GM13976 (cell line): ENCODE data around the gene LRP5.

Experiments
- DNase-seq: peaks from one replicate; pipeline ENCODE4 v3.0.0; 2012; ENCODE audit warnings: low spot score
- CTCF ChIP-seq: IDR thresholded peaks from 2 replicates; pipeline ENCODE4 v1.5.1; 2012; ENCODE audit warnings: borderline replicate concordance, mild to moderate bottlenecking; ENCODE audit not compliant: insufficient read depth; ENCODE audit errors: extremely low read depth, missing control alignments, control extremely low read depth
- in situ Hi-C: fragments of 300-500 bp; cut with MboI; formaldehyde crosslinking; loops from one replicate; pipeline ENCODE4 v1.12.0; 2022; ENCODE audit warnings: low sequenced_read_pairs, mixed read lengths, inconsistent platforms; ENCODE audit not compliant: unreplicated experiment

Gene LRP5

GRCh38 chr11:68300076-68300830 lies 12.1 kb upstream of the LRP5 start:
- in situ Hi-C loops = no loop called here
- no peak for TF ChIP-seq CTCF
- no peak for DNase-seq

GRCh38 chr11:68302256-68302655 lies 10.1 kb upstream of the LRP5 start:
- no peak for DNase-seq
- in situ Hi-C loops = no loop called here
- no peak for TF ChIP-seq CTCF

GRCh38 chr11:68302670-68303069 lies 9.7 kb upstream of the LRP5 start:
- no peak for DNase-seq
- no peak for TF ChIP-seq CTCF
- in situ Hi-C loops = no loop called here

GRCh38 chr11:68303083-68303482 lies 9.3 kb upstream of the LRP5 start:
- no peak for TF ChIP-seq CTCF
- no peak for DNase-seq

GRCh38 chr11:68303982-68304780 lies 8.2 kb upstream of the LRP5 start:
- no peak for TF ChIP-seq CTCF
- in situ Hi-C loops = no loop called here

More at GRCh38 chr11:68303083-68303482, 9.3 kb upstream of the LRP5 start:
- in situ Hi-C loops = no loop called here

GRCh38 chr11:68306636-68307035 lies 5.8 kb upstream of the LRP5 start:
- no peak for TF ChIP-seq CTCF
- in situ Hi-C loops = no loop called here
- no peak for DNase-seq

More at GRCh38 chr11:68303982-68304780, 8.2 kb upstream of the LRP5 start:
- DNase-seq = no peak
